Measurements from ENCODE around the gene GNAI2. TPM values are rescaled to one million over a fixed set of nuclear protein-coding genes. Genes with fewer than 3 reads are reported as not detected.

GNAI2 gene
- total RNA-seq: 188 and 248 TPM in 2 replicates

DNA sequence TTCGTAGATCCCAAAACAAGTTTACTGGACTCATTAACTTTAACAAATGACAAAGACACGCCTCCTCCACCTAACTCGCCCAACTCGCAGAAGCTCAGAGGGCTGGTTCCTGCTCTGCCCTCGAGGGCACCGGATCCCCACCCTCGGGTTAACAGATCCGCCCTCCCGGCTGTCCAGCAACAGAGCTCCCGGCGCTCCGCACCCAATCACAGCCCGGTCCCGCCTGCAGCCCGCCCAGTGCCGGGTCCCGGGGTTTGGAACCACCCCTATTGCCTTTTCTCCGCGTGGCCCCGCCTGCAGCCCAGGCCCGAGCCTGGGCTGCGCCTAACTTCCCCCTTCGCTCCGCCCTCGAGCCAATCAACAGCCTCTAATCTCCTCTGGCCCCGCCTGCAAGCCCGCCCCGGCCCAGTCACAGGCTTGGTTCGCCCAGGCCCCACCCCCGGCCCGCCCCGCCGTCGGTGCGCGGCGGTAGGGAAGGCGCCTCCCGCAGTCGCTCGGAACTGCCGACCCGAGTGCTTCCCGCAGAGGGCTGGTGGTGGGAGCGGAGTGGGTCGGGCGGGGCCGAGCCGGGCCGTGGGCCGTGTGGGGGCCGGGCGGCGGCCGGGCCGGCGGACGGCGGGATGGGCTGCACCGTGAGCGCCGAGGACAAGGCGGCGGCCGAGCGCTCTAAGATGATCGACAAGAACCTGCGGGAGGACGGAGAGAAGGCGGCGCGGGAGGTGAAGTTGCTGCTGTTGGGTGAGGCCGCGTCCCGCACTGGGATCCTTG, at the start of gene GNAI2:
GNAI2 (plus strand) TSS at position 489 of the 768 bp plus-strand sequence; CDS start at position 621, 132 bp downstream.

DNA sequence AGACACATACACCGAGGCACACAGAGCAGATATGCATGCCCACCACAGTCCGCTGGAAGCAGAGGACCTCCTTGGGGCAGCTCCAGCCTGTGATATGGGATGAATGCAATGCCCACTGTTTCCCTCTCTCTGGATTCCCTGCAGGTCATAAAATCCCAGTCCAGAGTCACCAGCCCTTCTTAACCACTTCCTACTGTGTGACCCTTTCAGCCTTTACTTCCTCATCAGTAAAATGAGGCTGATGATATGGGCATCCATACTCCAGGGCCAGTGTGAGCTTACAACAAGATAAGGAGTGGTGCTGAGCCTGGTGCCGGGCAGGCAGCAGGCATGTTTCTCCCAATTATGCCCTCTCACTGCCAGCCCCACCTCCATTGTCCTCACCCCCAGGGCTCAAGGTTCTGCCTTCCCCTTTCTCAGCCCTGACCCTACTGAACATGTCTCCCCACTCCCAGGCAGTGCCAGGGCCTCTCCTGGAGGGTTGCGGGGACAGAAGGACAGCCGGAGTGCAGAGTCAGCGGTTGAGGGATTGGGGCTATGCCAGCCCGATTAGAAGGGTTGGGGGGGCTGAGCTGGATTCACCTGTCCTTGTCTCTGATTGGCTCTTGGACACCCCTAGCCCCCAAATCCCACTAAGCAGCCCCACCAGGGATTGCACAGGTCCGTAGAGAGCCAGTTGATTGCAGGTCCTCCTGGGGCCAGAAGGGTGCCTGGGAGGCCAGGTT, 44.9 kb upstream of the GNAI2 start, which contains the start of gene GNAT1:
GNAT1 (plus strand) TSS at position 675 of the 725 bp plus-strand sequence. CDS start 116 bp downstream, outside the sequence.

DNA sequence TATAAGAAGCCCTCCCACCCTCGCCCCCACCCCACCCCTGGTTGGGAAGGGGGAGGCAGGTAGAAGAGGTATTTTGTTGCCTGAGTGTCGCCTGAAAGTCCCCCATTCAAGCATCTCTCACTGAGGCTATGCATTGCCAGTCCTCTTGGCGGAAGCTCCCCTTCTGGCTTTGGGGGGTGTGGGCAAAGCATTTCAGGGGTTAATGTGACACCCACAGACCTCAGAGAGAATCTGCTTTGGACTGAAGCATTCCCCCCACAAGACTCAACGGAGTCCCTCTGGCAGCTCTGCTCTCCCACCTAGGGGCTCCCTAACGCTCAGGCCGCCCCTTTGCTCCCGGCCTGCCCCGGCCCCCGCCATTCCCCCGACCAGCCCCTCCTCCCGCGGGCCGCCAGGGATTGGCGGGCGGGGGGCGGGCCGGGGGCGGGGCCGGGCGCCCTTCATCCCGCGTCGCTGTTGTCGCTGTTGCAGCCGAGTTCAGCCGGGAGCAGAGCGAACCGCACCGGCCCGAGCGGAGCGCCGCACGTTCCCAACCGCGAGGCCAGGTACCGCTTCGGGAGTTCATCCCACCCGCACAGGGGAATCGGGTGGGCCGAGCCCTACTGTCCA, 31.1 kb upstream of the GNAI2 start, which contains the start of gene SLC38A3:
SLC38A3 (plus strand) TSS at position 468 of the 609 bp plus-strand sequence. CDS start 8,929 bp downstream, outside the sequence.

DNA sequence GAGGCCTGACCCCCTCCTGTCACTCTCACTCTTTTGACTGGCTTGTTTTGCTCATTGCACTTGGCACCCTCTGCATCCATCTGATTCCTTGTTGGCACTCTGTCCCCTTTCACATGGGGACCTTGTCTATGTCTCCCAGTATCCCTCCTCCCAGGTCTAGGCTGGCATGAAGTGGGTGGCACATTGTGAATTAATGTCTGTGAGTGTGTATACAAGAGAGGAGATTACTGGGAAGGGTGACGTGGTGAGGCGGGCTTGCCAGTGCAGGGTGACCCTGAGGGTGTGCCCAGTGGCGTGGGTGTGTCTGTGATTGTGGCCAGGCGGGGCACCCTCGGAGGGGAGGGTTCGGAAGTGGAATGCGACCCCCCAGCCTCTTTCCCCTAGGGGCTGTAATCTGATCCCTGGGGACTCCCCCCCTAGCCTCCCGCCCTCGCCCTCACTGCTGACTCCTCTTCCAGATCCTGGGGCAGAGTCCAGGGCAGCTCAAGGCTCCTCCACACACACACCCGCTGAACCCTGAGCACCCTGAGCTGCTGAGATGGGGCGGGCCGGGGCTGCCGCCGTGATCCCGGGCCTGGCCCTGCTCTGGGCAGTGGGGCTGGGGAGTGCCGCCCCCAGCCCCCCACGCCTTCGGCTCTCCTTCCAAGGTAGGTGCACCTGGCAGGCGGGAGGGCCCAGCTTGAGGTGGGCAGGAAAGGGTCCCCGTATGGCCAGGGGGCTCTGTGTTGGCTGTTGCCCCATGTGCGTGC, 32.9 kb downstream of the GNAI2 start, which contains the start of gene SEMA3B:
SEMA3B (plus strand) TSS at position 445 of the 749 bp plus-strand sequence; CDS start at position 539, 94 bp downstream.

DNA sequence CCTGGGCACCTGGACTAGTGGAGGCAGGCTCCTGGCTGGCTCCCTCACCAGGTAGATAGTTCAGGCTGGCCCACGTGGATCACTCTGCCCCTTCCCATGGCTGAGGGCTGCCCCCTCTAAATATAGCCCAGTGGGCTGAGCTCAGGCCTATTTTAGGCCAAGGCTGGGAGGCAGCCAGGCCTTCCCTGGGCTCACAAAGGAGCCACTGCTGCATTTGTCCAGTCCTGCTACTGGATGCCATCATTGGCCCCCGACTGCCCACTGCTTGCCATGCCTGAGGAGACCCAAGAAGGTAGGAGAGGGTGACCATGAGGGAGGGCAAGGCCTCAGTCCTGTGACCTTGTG, 42.8 kb downstream of the GNAI2 start, which contains the start of gene LSMEM2:
LSMEM2 (plus strand) TSS at position 208 of the 345 bp plus-strand sequence; CDS start at position 235, 27 bp downstream.

DNA sequence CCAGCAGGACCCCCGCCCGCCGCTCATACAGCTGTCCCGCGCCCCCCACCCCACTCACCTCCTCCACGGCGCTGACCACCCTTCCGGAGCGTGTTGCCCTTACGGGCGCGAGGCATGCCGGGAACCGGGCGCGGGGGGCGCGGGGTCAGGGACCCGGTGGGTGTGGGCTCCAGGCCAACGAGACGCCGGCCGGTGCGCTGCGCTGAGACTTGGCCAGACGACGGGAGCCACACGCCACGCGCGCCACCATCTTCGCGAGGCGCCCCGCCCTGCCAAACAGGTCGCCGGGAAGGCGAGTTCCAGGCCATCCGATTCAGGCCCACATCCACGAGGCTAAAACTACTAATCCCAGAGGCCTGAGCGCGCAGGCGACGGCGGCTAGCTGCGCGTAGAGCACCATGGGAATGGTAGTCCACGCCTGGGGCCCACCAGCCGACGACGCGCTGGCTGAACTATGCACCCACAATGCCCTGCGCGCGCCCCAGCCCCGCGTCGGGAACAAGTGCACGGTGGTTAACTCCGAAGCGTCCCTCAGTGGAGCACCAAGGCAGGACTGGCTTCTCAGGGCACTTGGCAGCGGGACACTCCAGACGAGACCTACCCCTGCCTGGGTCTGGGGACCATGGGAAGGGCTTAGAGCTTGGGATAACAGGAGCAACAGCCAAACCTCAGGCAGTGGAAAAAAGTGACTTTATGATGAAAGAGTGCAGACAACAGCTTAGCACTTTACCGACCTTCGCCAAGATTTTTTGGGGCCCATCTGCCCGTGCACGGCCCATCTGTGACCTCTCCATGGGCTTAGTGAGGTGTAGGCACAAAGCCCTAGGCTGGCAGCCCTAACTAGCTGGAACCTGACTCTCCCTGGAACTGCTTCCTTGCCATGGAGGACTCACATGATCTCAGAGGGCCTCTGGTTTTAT, 56.4 kb downstream of the GNAI2 start, which contains the start of gene IFRD2:
IFRD2 (minus strand) TSS at position 271 of the 920 bp plus-strand sequence; CDS start at position 116, 155 bp downstream.

DNA sequence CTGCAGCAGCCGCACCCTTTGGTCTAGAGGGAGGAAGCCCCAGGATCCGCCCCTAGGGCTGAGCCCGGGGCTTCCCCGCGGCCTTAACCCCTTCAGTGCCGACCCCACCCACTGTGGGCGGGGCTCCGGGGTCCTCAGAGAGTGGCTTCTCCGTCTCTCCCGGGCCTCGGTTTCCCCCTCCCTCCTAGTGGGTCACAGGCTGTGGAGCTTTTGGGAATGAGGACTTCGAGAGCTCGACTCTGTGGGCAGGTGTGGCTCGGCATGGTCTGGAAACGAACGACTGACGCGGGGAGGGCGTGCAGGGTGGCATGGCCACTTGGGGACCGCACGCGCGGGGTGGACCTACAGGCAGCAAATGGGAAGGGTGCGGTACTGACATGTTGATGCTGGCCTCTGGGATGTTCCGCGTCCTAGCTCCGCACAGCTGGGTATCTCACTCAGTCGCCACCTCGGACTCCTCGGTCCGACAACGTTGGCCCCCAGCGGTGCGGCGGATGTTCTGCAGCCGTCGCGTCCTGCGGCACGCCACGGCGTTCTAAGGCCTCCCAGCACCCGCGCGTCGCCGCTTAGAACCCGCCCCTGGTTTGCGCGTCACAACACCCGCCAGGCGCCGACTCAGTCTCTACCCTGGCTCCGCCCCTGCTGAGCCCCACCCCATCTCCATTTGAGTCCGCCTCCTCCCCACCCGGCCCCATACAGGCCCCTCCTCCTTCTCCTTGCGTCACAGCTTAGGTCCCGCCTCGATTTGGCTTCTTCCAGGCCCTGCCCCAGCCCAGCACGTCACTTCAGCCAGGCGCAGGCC, 63.0 kb downstream of the GNAI2 start, which contains the start of the genes HYAL3 and NAA80:
HYAL3 (minus strand) TSS at position 570 of the 802 bp plus-strand sequence. CDS start 3,803 bp downstream, outside the sequence.
NAA80 (minus strand) TSS at position 570 of the 802 bp plus-strand sequence. CDS start 1,942 bp downstream, outside the sequence.

DNA sequence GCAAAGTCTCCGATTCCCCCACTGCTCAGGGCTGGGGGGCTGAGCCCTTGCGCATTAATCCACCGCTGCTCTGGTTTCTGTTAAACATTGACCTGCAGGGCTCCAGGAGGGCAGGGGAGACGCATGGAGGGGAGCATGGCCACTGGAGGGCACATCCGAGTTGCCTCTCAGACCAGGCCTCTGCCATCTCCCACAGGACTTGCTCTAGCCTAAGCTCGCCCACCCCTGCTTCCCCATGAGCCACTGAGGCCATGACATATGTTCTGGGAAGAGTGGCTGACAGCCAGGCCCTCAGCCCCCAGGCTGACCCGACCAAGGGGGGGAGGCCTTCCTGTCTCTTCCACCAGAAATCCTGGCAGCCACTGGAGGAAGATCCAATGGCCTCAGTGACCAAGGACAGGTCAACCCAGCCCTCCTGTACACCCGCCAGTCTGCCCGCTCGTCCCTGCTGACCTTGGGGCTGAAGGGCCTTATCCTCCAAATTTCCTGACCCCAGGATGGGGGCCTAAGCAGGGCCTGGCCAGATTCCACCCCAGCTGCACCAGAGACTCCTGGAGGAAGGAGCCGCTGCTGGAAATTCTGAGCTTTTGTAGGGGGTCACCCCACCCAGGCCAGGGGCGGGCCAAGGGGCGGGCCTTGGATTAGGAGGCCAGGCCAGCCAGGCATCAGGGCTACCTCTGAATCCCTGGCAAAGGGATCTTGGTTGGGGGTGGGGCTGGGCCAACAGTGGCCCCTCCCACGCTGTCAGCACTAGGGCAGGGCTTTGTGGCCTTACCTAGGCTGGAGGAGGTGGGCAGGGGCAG, 67.2 kb downstream of the GNAI2 start, which contains the start of gene HYAL1:
HYAL1 (minus strand) TSS at position 562 of the 803 bp plus-strand sequence. CDS start 618 bp downstream, outside the sequence.

Other genes starting within 250 kb of the GNAI2 start
- 67.0 and 69.3 TPM in 2 replicates for gene RBM5, start 147.3 kb upstream of the GNAI2 start, total RNA-seq
- gene SEMA3F, start 80.9 kb upstream of the GNAI2 start, total RNA-seq: 26.8 and 43.8 TPM in 2 replicates
- gene GNAT1, start 44.6 kb upstream of the GNAI2 start, total RNA-seq: not detected in 2 replicates
- gene SLC38A3, start 30.9 kb upstream of the GNAI2 start, total RNA-seq: not detected in 2 replicates
- gene SEMA3B, start 32.9 kb downstream of the GNAI2 start, total RNA-seq: 10.6 and 16.0 TPM in 2 replicates
- gene LSMEM2, start 42.9 kb downstream of the GNAI2 start, total RNA-seq: not detected in 2 replicates
- gene IFRD2, start 56.2 kb downstream of the GNAI2 start, total RNA-seq: 34.2 and 53.7 TPM in 2 replicates
- gene HYAL3, start 63.2 kb downstream of the GNAI2 start, total RNA-seq: 6.0 and 8.1 TPM in 2 replicates
- gene NAA80, start 63.2 kb downstream of the GNAI2 start, total RNA-seq: 13.7 and 17.3 TPM in 2 replicates
- 4.0 and 5.5 TPM in 2 replicates for gene HYAL1, start 67.4 kb downstream of the GNAI2 start, total RNA-seq
- 59.3 and 80.8 TPM in 2 replicates for gene HYAL2, start 86.5 kb downstream of the GNAI2 start, total RNA-seq
- 14.5 and 30.7 TPM in 2 replicates for gene TUSC2, start 92.0 kb downstream of the GNAI2 start, total RNA-seq
- 41.5 and 43.5 TPM in 2 replicates for gene RASSF1, start 104.6 kb downstream of the GNAI2 start, total RNA-seq
- 0.34 and 1.1 TPM in 2 replicates for gene ZMYND10, start 109.5 kb downstream of the GNAI2 start, total RNA-seq
- 12.1 and 13.2 TPM in 2 replicates for gene NPRL2, start 114.6 kb downstream of the GNAI2 start, total RNA-seq
- gene CYB561D2, start 114.7 kb downstream of the GNAI2 start, total RNA-seq: 20.8 and 35.2 TPM in 2 replicates
- gene TMEM115, start 123.3 kb downstream of the GNAI2 start, total RNA-seq: 69.1 and 93.9 TPM in 2 replicates